Right kidney (tissue), 9 donors: Measurements from ENCODE around the gene GASK1B.

Experiments
- DNase-seq: peaks from one replicate; pipeline ENCODE4 v3.0.0-alpha.2; 2016
- long read RNA-seq, 8 donors: transcript quantifications; one replicate each; lab custom pipeline, GENCODE V29; 2026

The GASK1B gene
- long read RNA-seq, donor 1 = 0 reads
- long read RNA-seq, donor 2, full-length matches to known transcripts = 2 of 2 reads
- long read RNA-seq, donor 2, partial matches to known transcripts = 0 of 2 reads
- long read RNA-seq, donor 2, other reads (novel, unspliced or antisense) = 0 of 2 reads
- long read RNA-seq, donor 3, full-length matches to known transcripts = 2 of 2 reads
- long read RNA-seq, donor 3, partial matches to known transcripts = 0 of 2 reads
- long read RNA-seq, donor 3, other reads (novel, unspliced or antisense) = 0 of 2 reads
- long read RNA-seq, donor 4, full-length matches to known transcripts = 2 of 2 reads
- long read RNA-seq, donor 4, partial matches to known transcripts = 0 of 2 reads
- long read RNA-seq, donor 4, other reads (novel, unspliced or antisense) = 0 of 2 reads
- long read RNA-seq, donor 5, partial matches to known transcripts = 6 of 6 reads
- long read RNA-seq, donor 5, other reads (novel, unspliced or antisense) = 0 of 6 reads
- long read RNA-seq, donor 6, full-length matches to known transcripts = 1 of 1 reads
- long read RNA-seq, donor 6, partial matches to known transcripts = 0 of 1 reads
- long read RNA-seq, donor 6, other reads (novel, unspliced or antisense) = 0 of 1 reads
- long read RNA-seq, donor 7 = 0 reads
- long read RNA-seq, donor 8, full-length matches to known transcripts = 1 of 7 reads
- long read RNA-seq, donor 8, partial matches to known transcripts = 6 of 7 reads
- long read RNA-seq, donor 8, other reads (novel, unspliced or antisense) = 0 of 7 reads

GRCh38 chr4:158172261-158173258 lies at the start of gene GASK1B:
GASK1B (minus strand) TSS chr4:158173025; CDS start chr4:158171375, 1,650 bp downstream.
- DNase-seq = peak; percentile 38

DNA sequence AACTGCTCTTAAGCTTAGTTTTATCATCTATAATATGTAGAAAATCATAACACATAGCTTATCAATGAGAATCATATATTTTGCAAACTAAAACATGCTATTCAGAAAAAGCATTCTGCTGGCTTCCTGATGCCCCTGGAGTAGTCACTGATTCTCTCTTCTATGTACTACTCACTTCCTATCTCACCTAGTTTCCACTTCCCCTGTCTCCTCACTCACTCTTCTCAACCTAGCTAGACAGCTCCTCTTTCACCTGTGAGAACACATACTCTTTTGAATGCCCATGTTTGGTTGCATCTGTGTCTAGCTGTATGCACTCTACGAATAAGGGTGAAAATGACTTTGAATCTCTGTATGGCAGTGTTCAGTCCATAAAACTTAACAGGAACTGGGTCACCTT lies 46.8 kb upstream of the GASK1B start:
- DNase-seq = no peak

GRCh38 chr4:158217763-158218162 lies 44.9 kb upstream of the GASK1B start:
- DNase-seq = no peak

DNA sequence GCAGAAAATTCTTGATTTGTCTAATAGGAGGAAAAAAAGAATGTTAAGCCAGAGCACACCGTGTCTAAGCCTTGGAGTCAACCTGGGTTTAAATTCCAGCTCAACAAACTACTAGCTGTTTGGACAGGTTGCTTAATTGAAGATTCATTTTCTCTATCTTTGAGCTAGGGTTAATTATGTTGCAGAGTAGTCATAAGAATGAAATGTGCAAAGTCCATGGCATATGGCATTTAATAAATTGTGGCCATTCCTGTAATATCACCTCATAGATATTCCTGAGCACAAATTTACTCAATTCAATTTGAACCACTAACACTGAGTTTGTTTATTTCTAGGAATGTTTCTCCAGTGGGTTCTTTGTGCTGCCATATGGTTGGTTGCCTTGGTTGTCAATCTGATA lies 42.0 kb upstream of the GASK1B start:
- DNase-seq = no peak

DNA sequence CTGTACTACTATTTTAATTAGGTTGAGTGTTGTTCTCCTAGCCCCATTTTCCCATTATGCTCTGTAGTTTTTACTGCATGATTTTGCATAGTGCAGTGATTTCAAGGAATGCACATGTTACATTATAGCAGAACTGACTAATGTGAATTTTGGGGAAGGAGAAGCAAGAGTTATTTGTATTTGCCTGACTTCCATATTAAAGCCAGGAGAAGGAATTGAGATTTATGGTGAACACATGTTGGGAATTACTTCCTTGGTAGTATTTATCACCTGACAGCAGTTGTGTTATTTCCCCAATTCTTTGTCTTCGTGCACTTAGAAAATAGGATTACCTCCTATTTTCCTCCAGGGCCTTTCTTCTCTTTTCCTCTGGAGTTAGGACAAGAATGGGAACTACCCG lies 40.6 kb upstream of the GASK1B start:
- DNase-seq = no peak

DNA sequence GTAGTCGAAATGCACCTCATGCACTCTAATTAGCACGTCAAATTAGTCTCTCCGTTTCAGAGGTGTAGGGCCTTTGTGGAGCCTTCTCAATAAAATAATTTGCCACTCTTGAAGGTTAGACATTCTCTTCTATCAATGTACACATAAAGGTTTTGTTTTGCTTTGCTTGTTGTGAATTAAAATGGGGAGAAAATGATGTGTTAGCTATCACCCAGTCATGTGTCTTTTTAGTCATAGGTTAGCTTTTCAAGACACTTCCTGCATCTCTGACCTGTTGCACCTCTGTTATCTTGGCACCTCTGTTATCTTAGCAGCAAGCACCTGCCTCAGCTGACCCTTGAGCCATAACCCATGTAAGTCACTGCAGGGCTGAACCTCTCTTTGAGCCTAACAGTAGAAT lies 38.4 kb upstream of the GASK1B start:
- no peak for DNase-seq

- peak; percentile 73 for DNase-seq
Observed at GRCh38 chr4:158209825-158210807, 37.3 kb upstream of the GASK1B start, which contains the start of gene TMEM144. TMEM144 (plus strand) TSS chr4:158210486; CDS start chr4:158212668, 2,182 bp downstream.

DNA sequence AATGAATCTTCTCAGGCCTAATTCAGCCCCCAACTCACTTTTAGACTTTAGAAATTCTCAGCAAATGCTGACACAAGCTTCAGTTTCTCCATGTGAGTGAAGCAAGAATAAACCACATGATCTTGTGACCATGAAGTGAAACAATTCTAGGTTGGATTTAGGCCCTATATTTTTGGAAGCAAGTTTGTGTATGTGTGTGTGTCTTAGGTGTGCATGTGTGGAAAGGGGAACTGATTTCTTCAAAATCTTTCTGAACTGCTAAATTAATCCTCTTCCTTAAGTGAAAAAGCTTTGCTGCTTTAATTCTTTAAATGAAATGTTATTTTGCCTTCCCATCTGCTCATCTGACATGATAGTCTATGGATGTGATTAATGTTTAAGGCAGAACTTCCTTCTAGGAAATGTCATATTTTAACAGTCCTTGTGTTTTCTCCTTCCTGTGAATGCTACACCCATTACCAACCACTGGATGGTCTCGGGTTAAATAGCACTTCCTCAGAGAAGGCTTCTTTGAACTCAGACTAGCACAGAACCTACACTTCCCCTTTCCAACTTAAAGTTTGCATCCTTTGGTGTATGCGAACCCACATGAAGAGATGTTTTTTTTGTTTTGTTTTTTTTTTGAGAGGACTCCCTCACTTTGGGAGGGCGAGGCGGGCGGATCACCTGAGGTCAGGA lies 36.3 kb upstream of the GASK1B start:
- no peak for DNase-seq

DNA sequence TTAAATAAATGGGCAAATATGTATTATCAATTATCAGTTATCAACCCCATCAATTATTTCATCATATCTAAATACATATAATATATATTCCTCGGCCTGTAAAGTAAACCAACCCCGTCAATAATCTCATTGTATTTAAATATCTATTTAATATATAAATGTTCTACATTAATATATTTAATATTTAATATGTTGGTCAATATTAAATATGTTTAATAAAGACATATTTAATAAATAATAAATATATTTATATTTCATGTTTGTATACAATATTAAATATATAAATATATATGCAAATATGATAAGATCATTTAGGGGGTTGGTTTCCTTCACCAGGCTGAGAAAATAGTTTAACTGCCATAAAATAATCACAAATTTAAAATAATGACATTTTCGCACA lies 31.1 kb upstream of the GASK1B start:
- no peak for DNase-seq

- DNase-seq = no peak
Observed at GRCh38 chr4:158203436-158203835, 30.6 kb upstream of the GASK1B start.

DNA sequence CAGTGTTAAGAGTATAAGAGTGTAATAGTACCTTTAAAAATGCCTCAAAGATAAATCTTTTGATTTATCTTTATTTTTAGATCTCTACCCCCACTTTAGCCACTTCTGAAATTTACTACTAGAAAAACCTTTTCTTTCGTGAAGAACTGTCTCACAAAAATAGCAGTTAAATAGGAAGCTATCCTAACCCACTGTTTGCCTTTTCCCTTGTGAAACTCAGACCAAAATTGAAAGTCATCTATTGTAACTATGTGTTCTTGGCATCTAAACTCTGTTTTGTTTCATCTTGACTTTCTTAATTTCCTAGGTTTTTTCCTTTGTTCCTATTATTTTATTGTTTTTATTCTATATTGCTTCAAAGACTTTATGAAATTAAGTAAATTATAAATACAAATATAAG lies 29.7 kb upstream of the GASK1B start:
- DNase-seq = no peak

GRCh38 chr4:158201876-158202275 lies 29.1 kb upstream of the GASK1B start:
- DNase-seq = no peak

DNA sequence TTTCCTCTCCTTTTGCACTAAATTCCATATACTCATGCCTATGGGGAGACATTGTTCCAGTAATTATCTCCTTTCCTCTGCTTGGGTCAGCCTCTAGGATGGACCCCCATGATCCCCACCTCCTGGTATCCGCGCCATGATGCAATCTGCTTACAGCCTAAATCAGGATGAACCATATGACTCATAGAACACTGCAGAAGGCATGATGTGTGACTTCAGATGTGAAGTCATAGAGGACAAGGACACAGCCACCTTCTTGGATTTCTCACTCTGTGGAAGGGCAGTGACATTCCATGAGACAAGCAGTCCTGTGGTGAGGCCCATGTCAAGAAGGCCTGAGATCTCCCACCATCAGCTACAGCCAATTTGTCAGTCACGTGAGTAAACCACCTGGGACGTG lies 28.5 kb upstream of the GASK1B start:
- DNase-seq = no peak

- DNase-seq = no peak
Observed at GRCh38 chr4:158200214-158200613, 27.4 kb upstream of the GASK1B start.

GRCh38 chr4:158197194-158197776 lies 24.5 kb upstream of the GASK1B start:
- DNase-seq = no peak

DNA sequence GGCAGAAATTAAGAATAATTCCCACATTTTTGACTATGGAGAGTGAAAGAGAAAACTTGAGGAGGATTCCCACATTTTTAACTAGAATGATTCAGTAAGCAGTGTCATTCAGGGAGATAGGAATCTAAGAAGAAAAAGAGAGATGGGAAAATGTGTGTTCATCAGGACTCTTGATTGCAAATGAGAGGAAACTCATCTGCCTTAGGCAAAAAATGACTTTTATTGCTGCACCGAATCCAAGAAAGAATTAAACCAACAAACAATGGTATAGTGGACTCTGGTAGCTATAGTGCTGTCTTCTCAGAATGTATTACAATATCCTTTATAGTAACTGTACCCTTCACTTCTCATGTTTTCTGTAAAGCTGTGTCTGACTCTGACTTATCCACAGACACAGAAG lies 22.5 kb upstream of the GASK1B start:
- no peak for DNase-seq

DNA sequence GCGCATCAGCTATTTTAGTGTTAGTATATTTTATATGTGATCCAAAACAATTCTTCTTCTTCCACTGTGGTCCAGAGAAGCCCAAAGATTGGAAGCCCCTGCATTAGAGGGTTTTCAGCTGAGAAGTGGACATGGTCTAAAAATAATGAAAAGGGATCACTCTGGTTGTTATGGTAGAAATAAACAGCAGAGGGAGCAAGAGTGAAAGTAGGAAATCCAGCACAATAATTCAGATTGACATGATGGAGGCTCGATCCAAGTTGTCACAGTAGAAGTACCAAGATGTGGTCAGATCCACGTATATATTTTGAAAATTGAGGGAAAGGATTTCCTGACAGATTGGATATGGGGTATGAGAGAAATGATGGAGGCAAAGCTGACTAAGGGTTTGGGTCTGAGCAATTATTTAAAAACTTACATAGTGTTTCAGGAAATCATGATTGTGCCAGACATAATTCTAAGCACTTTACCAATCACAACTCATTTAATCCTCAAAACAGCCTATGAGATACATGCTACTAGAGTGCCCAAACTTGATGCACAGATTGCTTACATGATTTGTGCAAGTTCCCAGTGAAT lies 20.4 kb upstream of the GASK1B start:
- DNase-seq = no peak

DNA sequence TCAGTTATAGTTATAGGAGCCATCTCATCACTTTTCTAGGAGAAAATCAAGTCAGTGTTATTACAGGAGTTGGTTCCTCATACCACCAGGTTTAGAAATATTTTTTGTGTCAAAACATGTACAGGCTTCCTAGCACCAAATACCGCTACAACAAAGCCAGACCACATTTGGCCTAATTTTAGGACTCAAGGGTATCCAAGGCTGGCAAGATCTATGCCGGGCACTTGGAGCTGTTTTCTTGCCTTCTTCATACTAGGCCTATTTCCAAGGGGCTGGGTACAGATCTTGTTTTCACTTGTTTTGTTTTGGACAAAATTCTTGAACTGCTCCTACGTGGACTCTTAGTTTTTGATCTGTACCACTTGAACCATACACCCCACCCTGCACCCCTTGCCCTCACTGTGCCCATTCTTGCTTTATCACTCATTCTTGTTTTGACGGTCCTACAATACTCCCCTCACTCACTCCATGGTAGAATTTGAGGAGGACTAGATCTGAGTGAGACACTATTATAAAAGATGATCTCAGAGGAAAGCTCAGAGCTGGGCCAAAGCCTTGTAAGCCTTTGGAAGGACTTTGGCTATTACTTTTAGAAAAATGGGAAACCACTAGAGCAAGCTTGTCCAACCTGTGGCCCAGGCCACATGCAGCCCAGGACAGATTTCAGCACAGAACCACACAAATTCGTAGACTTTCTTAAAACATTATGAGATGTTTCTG lies 19.8 kb upstream of the GASK1B start:
- no peak for DNase-seq

DNA sequence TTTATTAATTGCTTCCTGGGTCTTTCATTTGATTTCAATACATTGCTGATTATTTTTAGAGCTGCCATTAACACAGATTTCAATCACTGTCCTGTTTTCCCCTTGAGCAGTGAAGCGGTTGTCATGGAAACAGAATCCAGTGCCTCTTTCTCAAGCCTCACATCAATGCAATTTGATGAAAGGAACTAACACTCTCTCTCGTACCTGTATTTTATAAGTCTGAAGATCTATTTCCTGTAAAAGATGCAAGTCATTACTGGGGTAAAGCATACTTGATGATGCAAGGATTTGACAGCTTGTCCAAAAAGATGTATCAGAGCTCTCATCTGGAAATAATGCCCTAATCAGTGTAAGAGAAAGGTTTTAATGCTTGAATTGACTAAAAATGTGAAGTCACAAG lies 17.9 kb upstream of the GASK1B start:
- no peak for DNase-seq
